Measurements from ENCODE around the gene ZNF24. TPM values are rescaled to one million over a fixed set of nuclear protein-coding genes. Genes with fewer than 3 reads are reported as not detected.

ZNF24 gene
- total RNA-seq, 1 experiment from 2014 or later = 46.8 TPM

DNA sequence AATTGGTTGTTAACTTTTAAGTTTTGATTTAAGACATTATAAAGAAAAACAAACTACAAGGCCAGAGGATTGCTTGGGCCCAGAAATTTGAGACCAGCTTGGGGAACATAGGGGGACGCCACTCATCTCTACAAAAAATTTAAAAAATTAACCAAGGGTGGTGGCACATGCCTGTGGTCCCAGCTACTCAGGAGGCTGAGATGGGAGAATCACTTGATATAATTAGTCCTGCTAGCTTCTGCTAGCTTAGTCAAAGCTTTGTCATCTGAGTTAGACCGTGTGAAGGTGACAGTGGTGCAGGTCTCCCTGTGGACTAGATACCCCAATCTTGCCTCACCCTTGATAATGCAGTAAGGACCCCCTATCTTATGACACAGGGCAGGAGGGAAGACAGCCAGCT, 38.9 kb upstream of the ZNF24 start:
- H3K27me3 ChIP-seq (ENCODE audit: control insufficient read depth, insufficient read depth, low read length) = no peaks in the 10 kb centered on the region
- BruUV-seq (replicated peaks) = no TSS peak
- POLR2A ChIA-PET = no interaction called here
- intact Hi-C loops (cut with micrococcal nuclease; ENCODE audit: unreplicated experiment) = no loop called here
- H3K4me1 ChIP-seq (ENCODE audit: control insufficient read depth, insufficient read depth, low read length) = peaks cover 2% of the 10 kb centered on the region; the same call in 1 of the 2 replicates
- no peak overlapping the region for H3K27ac ChIP-seq (ENCODE audit: low read length)
- TF ChIP-seq, protein P1, sequence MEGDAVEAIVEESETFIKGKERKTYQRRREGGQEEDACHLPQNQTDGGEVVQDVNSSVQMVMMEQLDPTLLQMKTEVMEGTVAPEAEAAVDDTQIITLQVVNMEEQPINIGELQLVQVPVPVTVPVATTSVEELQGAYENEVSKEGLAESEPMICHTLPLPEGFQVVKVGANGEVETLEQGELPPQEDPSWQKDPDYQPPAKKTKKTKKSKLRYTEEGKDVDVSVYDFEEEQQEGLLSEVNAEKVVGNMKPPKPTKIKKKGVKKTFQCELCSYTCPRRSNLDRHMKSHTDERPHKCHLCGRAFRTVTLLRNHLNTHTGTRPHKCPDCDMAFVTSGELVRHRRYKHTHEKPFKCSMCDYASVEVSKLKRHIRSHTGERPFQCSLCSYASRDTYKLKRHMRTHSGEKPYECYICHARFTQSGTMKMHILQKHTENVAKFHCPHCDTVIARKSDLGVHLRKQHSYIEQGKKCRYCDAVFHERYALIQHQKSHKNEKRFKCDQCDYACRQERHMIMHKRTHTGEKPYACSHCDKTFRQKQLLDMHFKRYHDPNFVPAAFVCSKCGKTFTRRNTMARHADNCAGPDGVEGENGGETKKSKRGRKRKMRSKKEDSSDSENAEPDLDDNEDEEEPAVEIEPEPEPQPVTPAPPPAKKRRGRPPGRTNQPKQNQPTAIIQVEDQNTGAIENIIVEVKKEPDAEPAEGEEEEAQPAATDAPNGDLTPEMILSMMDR (IDR thresholded peaks at IDR 0.05) = no peak
- TF ChIP-seq TCF7L2 (IDR thresholded peaks at IDR 0.05; ENCODE audit: low read depth, low read length) = no peak
- TF ChIP-seq, protein P2, sequence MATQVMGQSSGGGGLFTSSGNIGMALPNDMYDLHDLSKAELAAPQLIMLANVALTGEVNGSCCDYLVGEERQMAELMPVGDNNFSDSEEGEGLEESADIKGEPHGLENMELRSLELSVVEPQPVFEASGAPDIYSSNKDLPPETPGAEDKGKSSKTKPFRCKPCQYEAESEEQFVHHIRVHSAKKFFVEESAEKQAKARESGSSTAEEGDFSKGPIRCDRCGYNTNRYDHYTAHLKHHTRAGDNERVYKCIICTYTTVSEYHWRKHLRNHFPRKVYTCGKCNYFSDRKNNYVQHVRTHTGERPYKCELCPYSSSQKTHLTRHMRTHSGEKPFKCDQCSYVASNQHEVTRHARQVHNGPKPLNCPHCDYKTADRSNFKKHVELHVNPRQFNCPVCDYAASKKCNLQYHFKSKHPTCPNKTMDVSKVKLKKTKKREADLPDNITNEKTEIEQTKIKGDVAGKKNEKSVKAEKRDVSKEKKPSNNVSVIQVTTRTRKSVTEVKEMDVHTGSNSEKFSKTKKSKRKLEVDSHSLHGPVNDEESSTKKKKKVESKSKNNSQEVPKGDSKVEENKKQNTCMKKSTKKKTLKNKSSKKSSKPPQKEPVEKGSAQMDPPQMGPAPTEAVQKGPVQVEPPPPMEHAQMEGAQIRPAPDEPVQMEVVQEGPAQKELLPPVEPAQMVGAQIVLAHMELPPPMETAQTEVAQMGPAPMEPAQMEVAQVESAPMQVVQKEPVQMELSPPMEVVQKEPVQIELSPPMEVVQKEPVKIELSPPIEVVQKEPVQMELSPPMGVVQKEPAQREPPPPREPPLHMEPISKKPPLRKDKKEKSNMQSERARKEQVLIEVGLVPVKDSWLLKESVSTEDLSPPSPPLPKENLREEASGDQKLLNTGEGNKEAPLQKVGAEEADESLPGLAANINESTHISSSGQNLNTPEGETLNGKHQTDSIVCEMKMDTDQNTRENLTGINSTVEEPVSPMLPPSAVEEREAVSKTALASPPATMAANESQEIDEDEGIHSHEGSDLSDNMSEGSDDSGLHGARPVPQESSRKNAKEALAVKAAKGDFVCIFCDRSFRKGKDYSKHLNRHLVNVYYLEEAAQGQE (IDR thresholded peaks at IDR 0.05; ENCODE audit: insufficient read depth in 1 of 2, low read depth in 2 of 2, low read length in 1 of 2) = no peak
- no peak for TF ChIP-seq SIN3A (IDR thresholded peaks at IDR 0.05; ENCODE audit: borderline replicate concordance, insufficient read depth, low read depth, low read length)
- no peak for TF ChIP-seq POLR2AphosphoS5 (IDR thresholded peaks at IDR 0.05; ENCODE audit: low read depth, low read length)
- no peaks in the 10 kb centered on the region for H3K9me3 ChIP-seq (ENCODE audit: control insufficient read depth, insufficient read depth, low read depth, low read length)
- DNase-seq (ENCODE audit: low read depth, low spot score) = no peak
- no peaks in the 10 kb centered on the region for H3K36me3 ChIP-seq (ENCODE audit: control insufficient read depth, insufficient read depth, low read length)
- H3K4me3 ChIP-seq (ENCODE audit: low read depth in 2 of 2, low read length in 2 of 2) = no peak overlapping the region
- ATAC-seq = no peak
- in situ Hi-C loops (cut with HindIII; ENCODE audit: low pct_unique_long_range_greater_than_20kb, low sequenced_read_pairs) = no loop called here
- CTCF ChIA-PET = no interaction called here

DNA sequence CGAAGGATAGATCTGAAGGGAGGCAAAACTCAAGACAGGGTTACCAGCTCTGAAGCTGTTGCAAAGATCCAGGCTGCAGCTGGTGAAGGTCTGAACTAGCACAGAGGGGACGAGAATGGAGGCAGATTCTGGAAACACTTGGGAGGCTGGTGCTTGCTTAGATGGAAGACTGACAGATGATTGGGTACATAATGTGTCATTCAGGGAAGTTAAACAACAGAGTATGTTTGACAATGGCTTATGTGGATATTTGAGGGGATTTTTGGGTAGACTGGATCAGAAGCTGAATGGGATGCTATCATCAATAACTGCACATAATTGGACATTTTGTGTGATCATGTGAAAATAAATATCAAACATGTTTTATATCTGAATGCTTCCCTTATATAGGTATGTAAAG, 35.2 kb upstream of the ZNF24 start:
- peaks cover 3% of the 10 kb centered on the region; the same call in 1 of the 2 replicates for H3K4me1 ChIP-seq (ENCODE audit: control insufficient read depth, insufficient read depth, low read length)
- H3K9me3 ChIP-seq (ENCODE audit: control insufficient read depth, insufficient read depth, low read depth, low read length) = no peaks in the 10 kb centered on the region
- no peaks in the 10 kb centered on the region for H3K36me3 ChIP-seq (ENCODE audit: control insufficient read depth, insufficient read depth, low read length)
- ChIA-PET POLR2A (no interaction called here), CTCF (no interaction called here)
- no peak for ATAC-seq
- DNase-seq (ENCODE audit: low read depth, low spot score) = no peak
- no peaks in the 10 kb centered on the region for H3K27me3 ChIP-seq (ENCODE audit: control insufficient read depth, insufficient read depth, low read length)
- H3K4me3 ChIP-seq (ENCODE audit: low read depth in 2 of 2, low read length in 2 of 2) = no peak overlapping the region
- intact Hi-C loops (cut with micrococcal nuclease; ENCODE audit: unreplicated experiment) (no loop called here), in situ Hi-C loops (cut with HindIII; ENCODE audit: low pct_unique_long_range_greater_than_20kb, low sequenced_read_pairs) (no loop called here)
- no peak overlapping the region for H3K27ac ChIP-seq (ENCODE audit: low read length)
- BruUV-seq (replicated peaks) = no TSS peak
- TF ChIP-seq POLR2AphosphoS5 (IDR thresholded peaks at IDR 0.05; ENCODE audit: low read depth, low read length) (no peak), TCF7L2 (IDR thresholded peaks at IDR 0.05; ENCODE audit: low read depth, low read length) (no peak), SIN3A (IDR thresholded peaks at IDR 0.05; ENCODE audit: borderline replicate concordance, insufficient read depth, low read depth, low read length) (no peak)
- TF ChIP-seq, protein P2 (IDR thresholded peaks at IDR 0.05; ENCODE audit: insufficient read depth in 1 of 2, low read depth in 2 of 2, low read length in 1 of 2) = no peak
- TF ChIP-seq, protein P1 (IDR thresholded peaks at IDR 0.05) = no peak

All from Panc1 (cell line).